AG09309 (cell line): Measurements from ENCODE around the gene SGSH.

Source experiments
- DNase-seq: peaks from one replicate; pipeline ENCODE4 v3.0.0-alpha.2; 2010; ENCODE audit warnings: low read depth
- H3K4me3 ChIP-seq: 2 replicates; pipeline ENCODE4 v1.5.1; 2011; ENCODE audit warnings: mild to moderate bottlenecking, low read depth, low read length, moderate library complexity; ENCODE audit not compliant: control insufficient read depth
- CTCF ChIP-seq: IDR thresholded peaks from 2 replicates; pipeline ENCODE4 v1.5.1; 2011; ENCODE audit warnings: mild to moderate bottlenecking, low read depth, low read length, inconsistent platforms; ENCODE audit not compliant: insufficient read depth, control insufficient read depth; ENCODE audit errors: missing control alignments

The SGSH gene

GRCh38 chr17:80185968-80186367, 34.2 kb downstream of the SGSH start:
- H3K4me3 ChIP-seq, result no peak overlapping the region
- no peak for TF ChIP-seq CTCF
- DNase-seq, result no peak

- TF ChIP-seq CTCF, result no peak
- no peak overlapping the region for H3K4me3 ChIP-seq
- DNase-seq, result no peak
These were observed 35.8 kb downstream of the SGSH start for GRCh38 chr17:80184423-80184714.

- DNase-seq, result no peak
- H3K4me3 ChIP-seq, result no peak overlapping the region
- TF ChIP-seq CTCF, result no peak
These were observed 36.3 kb downstream of the SGSH start for GRCh38 chr17:80183581-80184422.

GRCh38 chr17:80182845-80183223, 37.3 kb downstream of the SGSH start:
- no peak for TF ChIP-seq CTCF
- no peak overlapping the region for H3K4me3 ChIP-seq
- no peak for DNase-seq

GRCh38 chr17:80182118-80182844, 37.9 kb downstream of the SGSH start:
- TF ChIP-seq CTCF, result no peak
- no peak for DNase-seq
- H3K4me3 ChIP-seq, result no peak overlapping the region

- no peak for TF ChIP-seq CTCF
- no peak for DNase-seq
- H3K4me3 ChIP-seq, result no peak overlapping the region
These were observed 38.7 kb downstream of the SGSH start for GRCh38 chr17:80181431-80181830.

- DNase-seq, result no peak
- no peak overlapping the region for H3K4me3 ChIP-seq
- no peak for TF ChIP-seq CTCF
These were observed 39.9 kb downstream of the SGSH start for GRCh38 chr17:80180192-80180591.
